Activated T-helper 1 cell treated with anti-CD3 and anti-CD28 coated beads, Interleukin-2, amount 50 U/mL, for 16 hours (primary cell): ENCODE results near the gene SYNJ2BP.
"Not testable (repeated sequence)": the region's sequence is repeated elsewhere in the genome, so short reads cannot be mapped to it uniquely, and the experiment has no call there.

Experiments
- DNase-seq, 2 donors: peaks; one replicate each; pipeline ENCODE4 v3.0.0-alpha.2; 2020; ENCODE audit warnings: low read depth in 1 of 2, low spot score in 1 of 2

SYNJ2BP gene

DNA sequence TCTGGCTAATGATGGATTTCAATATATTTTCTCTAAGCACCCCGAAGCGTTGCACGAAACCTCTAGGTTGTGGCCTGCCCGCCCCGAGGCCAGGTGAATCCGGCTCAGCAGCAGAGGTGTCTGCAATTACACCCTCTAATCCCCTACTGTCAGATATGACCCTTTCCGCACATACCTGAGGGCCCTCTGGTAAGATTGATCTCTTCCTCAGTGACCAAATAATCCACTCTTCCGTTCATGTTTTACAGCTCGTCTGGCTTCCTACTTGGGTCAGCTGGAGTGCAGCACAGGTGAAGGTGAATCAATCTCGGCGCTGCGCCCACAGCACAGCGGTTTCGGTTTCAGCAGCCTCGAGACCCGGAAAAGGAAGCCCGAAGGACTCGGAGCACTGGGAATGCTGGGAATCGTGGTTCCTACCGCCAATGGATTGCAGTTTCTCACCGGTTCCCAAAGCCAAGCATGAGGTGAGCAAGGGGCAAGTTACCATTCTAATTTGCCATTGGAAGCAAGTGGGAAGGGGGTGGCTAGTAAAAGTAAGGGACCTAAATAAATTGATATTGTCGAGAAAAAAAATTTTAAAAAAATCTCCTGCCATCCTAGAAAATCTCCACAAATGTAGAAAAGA is at the start of gene SYNJ2BP:
TSS of gene SYNJ2BP (minus strand) at position 366 of the 625 bp plus-strand sequence. CDS start at position 239, 127 bp downstream.
- peak; percentile 31 to 33 for DNase-seq

- no peak for DNase-seq
Observed at GRCh38 chr14:70454731-70455130, 37.8 kb upstream of the SYNJ2BP start.

GRCh38 chr14:70451874-70452273 is 35.0 kb upstream of the SYNJ2BP start, which contains the start of gene ADAM21:
Gene ADAM21, plus strand, starts transcription at chr14:70452174. Its CDS starts 5,326 bp downstream, at chr14:70457500.
- DNase-seq: no peak

DNA sequence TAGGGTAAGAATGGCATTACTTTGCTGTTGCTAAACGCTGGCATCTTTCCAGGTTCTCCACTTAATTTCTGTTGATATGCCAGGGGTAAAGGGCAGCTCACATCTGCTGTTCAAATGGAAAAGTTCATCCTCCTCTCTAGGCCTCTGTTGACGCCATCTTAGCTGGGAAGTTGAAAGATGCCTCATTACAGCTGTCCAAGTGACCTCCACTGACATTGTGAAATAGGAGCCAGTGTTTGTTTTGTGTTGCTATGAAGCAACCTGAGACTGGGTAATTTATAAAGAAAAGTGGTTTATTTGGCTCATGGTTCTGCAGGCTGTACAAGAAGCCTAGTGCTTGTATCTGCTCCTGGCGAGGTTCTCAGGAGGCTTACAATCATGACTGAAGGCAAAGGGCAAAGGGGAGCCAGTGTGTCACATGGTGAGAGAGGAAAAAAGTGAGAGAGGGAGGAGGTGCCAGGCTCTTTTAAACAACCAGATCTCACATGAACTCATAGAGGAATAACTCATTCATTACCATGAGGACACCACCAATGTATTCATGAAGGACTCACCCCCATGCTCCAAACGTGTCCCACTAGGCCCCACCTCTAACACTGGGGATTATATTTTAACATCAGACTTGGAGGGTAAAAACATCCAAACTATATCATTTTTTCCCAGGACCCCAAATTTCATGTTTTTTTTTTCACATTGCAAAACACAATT is 31.9 kb upstream of the SYNJ2BP start:
- DNase-seq: no peak

DNA sequence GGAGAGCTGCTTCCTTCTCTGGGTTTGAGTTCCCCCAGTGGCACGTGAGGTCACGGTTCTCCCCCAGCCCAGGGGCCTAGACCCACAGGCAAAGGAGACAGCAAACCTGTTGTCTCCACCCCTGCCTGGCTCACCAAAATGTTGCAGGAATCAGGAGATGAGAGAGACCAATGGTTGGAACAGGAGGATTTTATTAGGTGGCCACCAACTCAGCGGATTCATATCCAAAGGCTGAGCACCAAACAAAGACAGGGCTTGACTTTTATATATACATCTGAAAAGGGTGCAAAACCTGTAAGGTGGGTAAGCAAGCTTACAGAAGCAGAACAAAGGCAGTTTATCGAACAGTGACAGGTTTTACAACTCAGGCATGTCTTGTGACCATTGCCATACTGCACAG is 25.9 kb upstream of the SYNJ2BP start:
- no peak for DNase-seq

DNA sequence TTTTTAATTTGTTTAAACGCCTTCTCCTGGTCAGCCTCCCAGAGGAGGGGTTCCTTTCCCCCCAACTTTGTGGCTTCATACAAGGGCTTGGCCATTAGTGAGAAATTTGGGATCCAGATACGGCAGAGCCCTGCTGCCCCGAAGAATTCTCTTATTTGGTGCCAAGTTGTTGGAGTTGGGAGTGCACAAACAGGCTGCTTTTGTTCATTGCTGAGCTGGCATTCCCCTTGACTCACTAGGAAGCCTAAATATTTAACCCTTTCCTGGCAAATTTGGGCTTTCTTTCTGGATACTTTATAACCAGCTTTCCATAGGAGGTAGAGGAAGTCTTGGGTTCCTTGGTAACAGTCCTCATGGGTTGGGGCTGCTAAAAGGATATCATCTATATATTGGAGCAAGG is 24.8 kb upstream of the SYNJ2BP start:
- DNase-seq: no peak

- no peak for DNase-seq
Observed at GRCh38 chr14:70436867-70437266, 20.0 kb upstream of the SYNJ2BP start.

- not testable (repeated sequence) for DNase-seq
Observed at GRCh38 chr14:70426555-70426954, 9.7 kb upstream of the SYNJ2BP start.

DNA sequence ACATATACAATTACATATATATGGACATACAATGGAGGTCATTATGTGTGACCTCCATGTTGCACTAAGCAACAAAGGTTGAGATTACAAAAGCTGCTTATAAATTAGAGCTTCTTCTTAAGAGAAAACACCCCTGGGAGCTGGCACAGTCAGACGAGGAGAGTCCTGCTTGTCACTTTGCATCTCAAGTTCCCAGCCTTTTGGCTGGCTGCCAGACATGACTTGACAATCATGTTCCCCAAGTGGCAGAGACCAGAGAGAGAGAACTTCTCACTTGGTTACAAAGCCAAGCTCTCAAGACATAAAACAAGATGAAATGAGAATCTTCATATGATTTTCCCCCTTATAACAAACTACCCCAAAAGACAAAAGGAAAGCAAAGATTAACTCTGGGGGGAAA is 8.5 kb upstream of the SYNJ2BP start:
- DNase-seq: no peak

GRCh38 chr14:70422538-70422937 is 5.6 kb upstream of the SYNJ2BP start:
- no peak for DNase-seq

DNA sequence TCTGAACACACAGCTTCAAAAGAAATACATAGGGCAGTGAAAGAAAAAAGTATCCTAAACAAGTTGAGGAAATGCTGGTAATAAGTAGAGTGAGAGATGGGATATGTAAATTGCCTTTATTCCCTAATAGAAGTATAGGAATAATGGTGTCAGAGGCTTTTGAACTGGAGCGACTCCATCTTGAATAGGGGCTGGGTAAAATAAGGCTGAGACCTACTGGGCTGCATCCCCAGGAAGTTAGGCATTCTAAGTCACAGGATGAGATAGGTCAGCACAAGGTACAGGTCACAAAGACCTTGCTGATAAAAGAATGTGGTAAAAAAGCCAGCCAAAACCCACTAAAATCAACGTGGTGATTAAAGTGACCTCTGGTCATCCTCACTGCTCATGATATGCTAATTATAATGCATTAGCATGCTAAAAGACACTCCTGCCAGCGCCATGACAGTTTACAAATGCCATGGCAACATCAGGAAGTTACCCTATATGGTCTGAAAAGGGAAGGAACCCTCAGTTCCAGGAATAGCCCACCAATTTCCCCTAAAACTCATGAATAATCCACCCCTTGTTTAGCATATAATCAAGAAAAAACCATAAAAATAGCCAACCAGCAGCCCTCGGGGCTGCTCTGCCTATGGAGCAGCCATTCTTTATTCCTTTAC is 2.5 kb upstream of the SYNJ2BP start:
- DNase-seq: not testable (repeated sequence)

GRCh38 chr14:70416338-70416724 is 559 bp downstream of the SYNJ2BP start:
- DNase-seq: no peak

DNA sequence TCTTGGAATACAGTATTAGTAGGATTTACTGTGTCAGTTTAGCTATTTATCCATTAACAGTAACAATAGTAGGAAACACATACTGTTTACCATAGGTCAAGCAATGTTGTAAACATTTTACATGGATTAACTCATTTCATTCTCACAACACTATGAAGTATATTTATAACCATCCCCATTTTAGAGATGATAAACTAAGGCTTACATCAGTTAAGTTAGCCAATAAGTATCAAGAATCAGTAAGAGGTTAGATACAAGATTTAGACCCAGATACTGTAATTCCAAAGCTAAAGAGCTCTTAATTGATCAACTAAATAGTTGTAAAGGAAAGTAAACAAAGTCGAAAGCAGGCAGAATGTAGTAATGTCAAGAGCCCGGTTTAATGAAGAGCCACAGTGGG is 1.1 kb downstream of the SYNJ2BP start:
- no peak for DNase-seq

- no peak for DNase-seq
Observed at GRCh38 chr14:70407621-70408020, 9.3 kb downstream of the SYNJ2BP start.

DNA sequence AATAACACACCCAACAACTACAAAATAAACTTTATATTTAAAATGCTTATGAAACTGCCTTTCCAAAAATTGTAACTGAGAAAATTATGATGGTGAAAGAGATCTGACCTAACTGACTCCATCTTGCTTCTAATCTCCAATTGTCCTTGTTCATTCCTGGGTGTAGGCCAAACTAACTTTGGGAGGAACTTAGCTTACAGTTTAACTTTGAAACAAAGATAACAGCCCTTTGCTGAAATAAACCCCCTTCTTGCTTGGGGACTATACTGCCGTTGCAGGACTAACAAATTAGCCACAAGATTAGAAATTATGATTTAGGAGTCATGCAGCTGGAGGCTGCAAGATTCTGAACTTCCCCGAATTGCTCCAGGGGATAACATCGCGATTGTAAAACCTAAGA is 10.7 kb downstream of the SYNJ2BP start:
- not testable (repeated sequence) for DNase-seq

DNA sequence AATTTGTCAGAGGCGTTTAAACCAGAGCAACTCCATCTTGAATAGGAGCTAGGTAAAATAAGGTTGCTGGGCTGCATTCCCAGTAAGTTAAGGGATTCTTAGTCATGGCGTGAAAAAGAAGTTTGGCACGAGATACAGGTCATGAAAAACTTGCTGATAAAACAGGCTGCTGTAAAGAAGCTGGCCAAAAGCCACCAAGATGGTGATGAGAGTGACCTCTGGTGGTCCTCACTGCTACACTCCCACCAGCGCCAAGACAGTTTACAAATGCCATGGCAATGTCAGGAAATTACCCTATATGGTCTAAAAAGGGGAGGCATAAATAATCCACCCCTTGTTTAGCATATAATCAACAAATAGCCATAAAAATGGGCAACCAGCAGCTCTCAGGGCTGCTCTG is 13.6 kb downstream of the SYNJ2BP start:
- DNase-seq: not testable (repeated sequence)

DNA sequence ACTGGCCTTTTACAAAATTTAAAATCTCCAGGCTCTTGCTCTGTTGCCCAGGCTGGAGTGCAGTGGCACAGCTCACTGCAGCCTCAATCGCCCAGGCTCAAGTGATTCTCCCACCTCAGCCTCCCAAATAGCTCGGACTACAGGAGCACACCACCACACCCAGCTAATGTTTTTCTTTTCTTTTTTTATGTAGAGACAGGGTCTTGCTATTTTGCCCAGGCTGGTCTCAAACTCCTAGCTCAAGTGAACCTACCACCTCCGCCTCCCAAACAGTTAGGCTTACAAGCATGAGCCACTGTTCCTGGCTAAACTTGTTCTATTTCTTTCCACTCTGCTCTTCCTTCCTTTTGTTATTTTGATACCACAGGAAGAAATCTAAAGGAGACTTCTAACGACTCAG is 15.2 kb downstream of the SYNJ2BP start:
- DNase-seq: no peak

DNA sequence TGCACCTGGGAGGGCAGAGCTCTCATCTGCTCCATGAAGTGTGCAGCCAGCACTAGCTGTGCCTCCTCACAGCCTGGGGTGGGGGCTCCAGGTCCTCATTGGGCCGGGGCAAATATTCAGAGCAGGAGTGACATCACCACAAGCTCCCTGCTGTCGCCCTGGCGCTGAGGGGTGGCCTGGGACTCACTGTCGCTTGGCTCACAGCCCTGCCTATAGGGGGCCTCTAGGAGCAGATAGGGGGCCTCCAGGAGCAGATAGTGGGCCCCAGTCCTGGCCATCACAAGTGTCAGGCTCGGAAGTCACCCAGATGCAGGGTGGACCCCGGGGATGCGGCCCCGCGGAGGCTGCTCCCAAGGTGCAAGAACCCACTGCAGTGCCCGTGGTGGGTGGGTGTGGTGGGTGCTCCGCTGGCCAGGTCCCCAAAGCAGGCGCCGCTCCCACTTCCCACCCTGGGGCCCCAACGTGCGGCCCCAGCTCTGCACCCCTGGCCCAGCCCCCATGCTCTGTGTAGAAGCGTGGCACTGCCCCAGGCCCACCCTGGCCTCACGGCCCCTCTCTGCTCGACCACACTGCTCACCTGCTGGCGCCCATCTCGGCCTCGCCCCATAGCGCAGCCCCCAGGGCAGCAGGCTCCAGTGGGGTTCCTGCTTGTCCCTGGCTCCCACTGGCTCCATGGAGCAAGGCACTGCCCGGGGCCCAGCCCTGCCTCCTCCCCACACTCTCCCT is 18.0 kb downstream of the SYNJ2BP start:
- DNase-seq: no peak

GRCh38 chr14:70398280-70398679 is 18.6 kb downstream of the SYNJ2BP start:
- DNase-seq: no peak

DNA sequence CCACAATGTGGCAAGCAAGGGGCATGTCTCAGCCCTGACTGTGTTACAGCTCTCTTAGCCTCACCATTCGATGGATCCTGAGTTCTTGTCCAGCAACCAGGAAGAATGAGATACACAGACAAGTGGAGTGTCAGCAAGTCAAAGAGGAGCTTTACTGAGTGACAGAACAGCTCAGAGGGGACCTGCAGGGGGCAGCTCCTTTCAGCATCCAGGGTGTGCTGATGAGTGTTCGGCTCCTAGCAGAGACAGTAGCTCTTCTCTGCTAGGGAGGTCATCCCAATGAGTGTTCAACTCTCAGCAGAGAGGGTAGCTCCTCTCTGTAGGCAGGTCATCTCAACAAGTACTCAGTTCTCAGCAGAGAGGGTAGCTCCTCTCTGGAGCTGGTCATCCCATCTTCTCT is 19.1 kb downstream of the SYNJ2BP start:
- DNase-seq: no peak

GRCh38 chr14:70394674-70395306 is 22.1 kb downstream of the SYNJ2BP start:
- DNase-seq: no peak
